C4-2B (cell line): Measurements from ENCODE around the gene PBLD.

Source experiments
- CTCF ChIP-seq: fragments of 450-650 bp; conservative IDR thresholded peaks from 2 replicates; pipeline ENCODE4 v1.5.1; 2017; ENCODE audit warnings: mild to moderate bottlenecking
- ZFX ChIP-seq: fragments of 450-650 bp; IDR thresholded peaks from 2 replicates; pipeline ENCODE4 v1.6.1; 2017

- TF ChIP-seq CTCF (no peak), ZFX (no peak)
Measured at GRCh38 chr10:68249297-68249696, 83.4 kb downstream of the PBLD start.
